ENCODE results near the gene CTRB2.

CTRB2 gene

GRCh38 chr16:75251280-75252048, 44.5 kb upstream of the CTRB2 start, which contains the start of gene BCAR1:
Gene BCAR1, minus strand, starts transcription at chr16:75251624. Its CDS starts 142 bp downstream, at chr16:75251482.
- ChIA-PET POLR2A (no interaction called here), CTCF (interaction anchor here (1.0 to 7.5 kb wide), 3 partner anchors 16 to 213 kb away, joined by 3 to 62 read pairs (median 3); partner anchors contain the start of gene TMEM170A)
- TF ChIP-seq CTCF (IDR thresholded peaks at IDR 0.05; ENCODE audit: control extremely low read depth, extremely low read depth, low read depth, missing control alignments): peak; percentile 12
- peak; percentile 93 for DNase-seq (ENCODE audit: extremely low spot score)

GRCh38 chr16:75250809-75251279, 43.9 kb upstream of the CTRB2 start:
- TF ChIP-seq CTCF (IDR thresholded peaks at IDR 0.05; ENCODE audit: control extremely low read depth, extremely low read depth, low read depth, missing control alignments): no peak
- CTCF ChIA-PET: interaction anchor here (0.8 to 7.5 kb wide), 5 partner anchors 16 to 266 kb away, joined by 3 to 62 read pairs (median 5); partner anchors contain the start of gene TMEM170A

GRCh38 chr16:75250089-75250808, 43.3 kb upstream of the CTRB2 start:
- TF ChIP-seq CTCF (IDR thresholded peaks at IDR 0.05; ENCODE audit: control extremely low read depth, extremely low read depth, low read depth, missing control alignments): no peak

More at GRCh38 chr16:75250809-75251279, 43.9 kb upstream of the CTRB2 start:
- POLR2A ChIA-PET: no interaction called here
- peak; percentile 71 for DNase-seq (ENCODE audit: extremely low spot score)

GRCh38 chr16:75249441-75249840, 42.5 kb upstream of the CTRB2 start:
- no peak for DNase-seq (ENCODE audit: extremely low spot score)
- CTCF ChIA-PET: interaction anchor here (0.7 to 7.5 kb wide), 4 partner anchors 14 to 216 kb away, joined by 3 to 62 read pairs (median 3); no protein-coding TSS in a partner anchor
- POLR2A ChIA-PET: no interaction called here

More at GRCh38 chr16:75250089-75250808, 43.3 kb upstream of the CTRB2 start:
- DNase-seq (ENCODE audit: extremely low spot score): no peak
- CTCF ChIA-PET: interaction anchor here (0.7 to 7.5 kb wide), 9 partner anchors 15 to 267 kb away, joined by 3 to 62 read pairs (median 3); partner anchors contain the start of gene TMEM170A
- POLR2A ChIA-PET: no interaction called here

GRCh38 chr16:75248536-75249380, 41.8 kb upstream of the CTRB2 start:
- no peak for TF ChIP-seq CTCF (IDR thresholded peaks at IDR 0.05; ENCODE audit: control extremely low read depth, extremely low read depth, low read depth, missing control alignments)
- CTCF ChIA-PET: interaction anchor here (1.3 to 7.5 kb wide), 2 partner anchors 13 to 137 kb away, joined by 3 to 62 read pairs; no protein-coding TSS in a partner anchor
- no peak for DNase-seq (ENCODE audit: extremely low spot score)
- POLR2A ChIA-PET: no interaction called here

More at GRCh38 chr16:75249441-75249840, 42.5 kb upstream of the CTRB2 start:
- no peak for TF ChIP-seq CTCF (IDR thresholded peaks at IDR 0.05; ENCODE audit: control extremely low read depth, extremely low read depth, low read depth, missing control alignments)
